B cell (primary cell): ENCODE results near the gene ZNHIT1.

Source experiments
- EZH2 ChIP-seq: IDR thresholded peaks from 2 replicates; pipeline ENCODE4 v1.6.1; 2012; ENCODE audit warnings: borderline replicate concordance, low read depth, mild to moderate bottlenecking, moderate library complexity, low read length; ENCODE audit not compliant: insufficient read depth, poor library complexity, severe bottlenecking
- TF ChIP-seq, protein P1 (sequence below): fragments of 200-600 bp; IDR thresholded peaks from one replicate; pipeline ENCODE4 v1.8.0; 2022; ENCODE audit warnings: antibody characterized with exemption, mild to moderate bottlenecking

GRCh38 chr7:101243646-101244374 is 25.8 kb downstream of the ZNHIT1 start:
- TF ChIP-seq, protein P1, sequence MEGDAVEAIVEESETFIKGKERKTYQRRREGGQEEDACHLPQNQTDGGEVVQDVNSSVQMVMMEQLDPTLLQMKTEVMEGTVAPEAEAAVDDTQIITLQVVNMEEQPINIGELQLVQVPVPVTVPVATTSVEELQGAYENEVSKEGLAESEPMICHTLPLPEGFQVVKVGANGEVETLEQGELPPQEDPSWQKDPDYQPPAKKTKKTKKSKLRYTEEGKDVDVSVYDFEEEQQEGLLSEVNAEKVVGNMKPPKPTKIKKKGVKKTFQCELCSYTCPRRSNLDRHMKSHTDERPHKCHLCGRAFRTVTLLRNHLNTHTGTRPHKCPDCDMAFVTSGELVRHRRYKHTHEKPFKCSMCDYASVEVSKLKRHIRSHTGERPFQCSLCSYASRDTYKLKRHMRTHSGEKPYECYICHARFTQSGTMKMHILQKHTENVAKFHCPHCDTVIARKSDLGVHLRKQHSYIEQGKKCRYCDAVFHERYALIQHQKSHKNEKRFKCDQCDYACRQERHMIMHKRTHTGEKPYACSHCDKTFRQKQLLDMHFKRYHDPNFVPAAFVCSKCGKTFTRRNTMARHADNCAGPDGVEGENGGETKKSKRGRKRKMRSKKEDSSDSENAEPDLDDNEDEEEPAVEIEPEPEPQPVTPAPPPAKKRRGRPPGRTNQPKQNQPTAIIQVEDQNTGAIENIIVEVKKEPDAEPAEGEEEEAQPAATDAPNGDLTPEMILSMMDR: no peak
- TF ChIP-seq EZH2: no peak
